ENCODE results near the gene AGBL4. TPM values are rescaled to one million over a fixed set of nuclear protein-coding genes. Genes with fewer than 3 reads are reported as not detected.

AGBL4 gene
- total RNA-seq, 2 donors from 2014 or later: 0.40 to 5.5 TPM

DNA sequence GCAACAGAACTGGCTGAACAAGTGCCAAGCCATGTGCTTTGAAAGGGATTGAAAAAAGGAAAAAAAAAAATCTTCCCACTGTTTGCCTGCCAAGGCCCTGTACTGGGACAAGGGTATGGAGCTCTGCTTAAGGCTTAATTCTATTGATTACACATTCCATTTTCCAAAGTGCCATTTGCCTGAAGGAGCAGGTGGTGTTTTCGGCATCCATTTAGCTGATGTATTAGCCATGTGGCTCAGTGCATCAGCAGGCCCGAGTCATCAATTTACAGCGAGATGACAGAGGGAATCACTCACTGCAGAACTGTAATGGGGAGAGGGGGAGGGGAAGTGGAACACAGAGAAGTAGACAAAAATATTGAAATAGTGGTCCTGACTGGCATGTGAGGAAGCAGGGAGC, 1102.9 kb downstream of the AGBL4 start:
- Mint-ChIP-seq H3K27me3 (ENCODE audit: insufficient read depth) (no peaks in the 10 kb centered on the region), H3K27ac (no peak overlapping the region), H3K36me3 (ENCODE audit: low read depth) (no peaks in the 10 kb centered on the region), H3K9me3 (no peaks in the 10 kb centered on the region), H3K4me3 (no peak overlapping the region), H3K4me1 (peaks cover 8% of the 10 kb centered on the region)
- Histone ChIP-seq H3K27me3 (ENCODE audit: control insufficient read depth, insufficient read depth, low read length, poor library complexity, severe bottlenecking) (no peaks in the 10 kb centered on the region), H3K4me3 (ENCODE audit: low read length) (no peak overlapping the region), H3K9ac (ENCODE audit: extremely low read depth, low read length, poor library complexity, severe bottlenecking) (no peak overlapping the region), H3K4me1 (ENCODE audit: control insufficient read depth, insufficient read depth, low read length) (no peaks in the 10 kb centered on the region), H3K9me3 (ENCODE audit: control insufficient read depth, low read length) (no peaks in the 10 kb centered on the region), H3K27ac (ENCODE audit: low read depth, low read length) (no peak overlapping the region), H3K36me3 (ENCODE audit: control insufficient read depth, insufficient read depth, low read length) (no peaks in the 10 kb centered on the region)
- TF ChIP-seq, protein P1, sequence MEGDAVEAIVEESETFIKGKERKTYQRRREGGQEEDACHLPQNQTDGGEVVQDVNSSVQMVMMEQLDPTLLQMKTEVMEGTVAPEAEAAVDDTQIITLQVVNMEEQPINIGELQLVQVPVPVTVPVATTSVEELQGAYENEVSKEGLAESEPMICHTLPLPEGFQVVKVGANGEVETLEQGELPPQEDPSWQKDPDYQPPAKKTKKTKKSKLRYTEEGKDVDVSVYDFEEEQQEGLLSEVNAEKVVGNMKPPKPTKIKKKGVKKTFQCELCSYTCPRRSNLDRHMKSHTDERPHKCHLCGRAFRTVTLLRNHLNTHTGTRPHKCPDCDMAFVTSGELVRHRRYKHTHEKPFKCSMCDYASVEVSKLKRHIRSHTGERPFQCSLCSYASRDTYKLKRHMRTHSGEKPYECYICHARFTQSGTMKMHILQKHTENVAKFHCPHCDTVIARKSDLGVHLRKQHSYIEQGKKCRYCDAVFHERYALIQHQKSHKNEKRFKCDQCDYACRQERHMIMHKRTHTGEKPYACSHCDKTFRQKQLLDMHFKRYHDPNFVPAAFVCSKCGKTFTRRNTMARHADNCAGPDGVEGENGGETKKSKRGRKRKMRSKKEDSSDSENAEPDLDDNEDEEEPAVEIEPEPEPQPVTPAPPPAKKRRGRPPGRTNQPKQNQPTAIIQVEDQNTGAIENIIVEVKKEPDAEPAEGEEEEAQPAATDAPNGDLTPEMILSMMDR (conservative IDR thresholded peaks at IDR 0.05): no peak
- DNase-seq: no peak
- 88 to 97% methylated on average over 3 of the region's 3 CpGs for WGBS, 2 experiments (ENCODE audit: insufficient coverage in 1 of 2, insufficient read length in 1 of 2)

DNA sequence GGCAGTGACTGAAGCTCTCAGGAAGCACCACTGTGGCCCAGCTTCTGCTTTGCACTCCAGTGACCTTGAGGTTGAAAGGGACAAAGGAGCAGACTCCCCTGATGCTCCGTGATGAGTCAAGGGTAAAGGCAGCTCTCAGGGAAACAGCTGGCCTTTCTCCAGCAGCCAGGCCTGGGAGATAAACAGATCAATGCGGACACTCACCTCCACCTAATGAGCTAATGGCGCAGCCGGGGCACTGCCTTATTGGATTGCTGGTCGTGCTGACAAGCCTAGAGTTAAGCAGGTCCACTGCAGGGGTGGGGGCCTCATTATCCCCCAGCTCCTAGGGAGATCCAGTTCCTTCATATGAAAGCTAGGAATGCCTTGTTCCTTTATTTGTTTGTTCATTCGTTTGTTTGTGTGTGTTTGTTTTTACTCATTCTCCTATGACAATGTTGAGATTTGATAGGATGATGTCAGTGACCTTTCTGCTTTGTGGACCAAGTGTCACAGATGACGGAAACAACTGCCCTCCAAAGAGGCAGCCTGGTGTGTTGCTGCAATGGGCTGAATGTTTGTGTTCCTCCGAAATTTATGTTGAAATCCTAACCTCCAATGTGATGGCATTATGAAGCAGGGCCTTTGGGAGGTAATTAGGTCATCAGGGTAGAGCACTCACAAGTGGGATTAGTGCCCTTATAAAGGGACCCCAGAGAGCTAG, 1105.7 kb downstream of the AGBL4 start:
- Mint-ChIP-seq H3K9me3 (no peaks in the 10 kb centered on the region), H3K27ac (no peak overlapping the region), H3K4me1 (peaks cover 9% of the 10 kb centered on the region), H3K27me3 (ENCODE audit: insufficient read depth) (no peaks in the 10 kb centered on the region), H3K4me3 (no peak overlapping the region), H3K36me3 (ENCODE audit: low read depth) (no peaks in the 10 kb centered on the region)
- Histone ChIP-seq H3K4me3 (ENCODE audit: low read length) (no peak overlapping the region), H3K36me3 (ENCODE audit: control insufficient read depth, insufficient read depth, low read length) (no peaks in the 10 kb centered on the region), H3K27me3 (ENCODE audit: control insufficient read depth, insufficient read depth, low read length, poor library complexity, severe bottlenecking) (no peaks in the 10 kb centered on the region), H3K9me3 (ENCODE audit: control insufficient read depth, low read length) (no peaks in the 10 kb centered on the region), H3K27ac (ENCODE audit: low read depth, low read length) (no peak overlapping the region), H3K4me1 (ENCODE audit: control insufficient read depth, insufficient read depth, low read length) (no peaks in the 10 kb centered on the region), H3K9ac (ENCODE audit: extremely low read depth, low read length, poor library complexity, severe bottlenecking) (no peak overlapping the region)
- TF ChIP-seq, protein P1 (conservative IDR thresholded peaks at IDR 0.05): no peak
- peak; percentile 53 for DNase-seq
- WGBS, 2 experiments (ENCODE audit: insufficient coverage in 1 of 2, insufficient read length in 1 of 2): 85 to 92% methylated on average over 7 to 8 of the region's 8 CpGs

DNA sequence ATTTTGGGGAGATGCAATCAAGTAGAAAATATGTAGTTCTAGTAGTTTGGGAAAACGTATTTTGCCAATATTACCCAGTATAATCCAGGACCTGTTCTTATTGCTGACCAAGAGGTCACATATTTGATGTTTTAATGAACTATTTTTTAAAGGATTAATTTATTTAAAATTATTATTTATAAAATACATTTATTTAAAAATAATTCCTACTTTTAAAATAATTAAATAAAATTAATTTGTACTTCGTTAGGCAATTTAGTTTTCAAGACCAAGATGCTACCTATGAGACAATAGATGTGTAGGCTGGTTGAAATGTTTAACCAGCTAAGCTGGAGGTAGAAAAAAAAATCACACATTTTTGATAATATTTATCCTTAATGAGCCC, 1106.7 kb downstream of the AGBL4 start:
- H3K4me3 Mint-ChIP-seq: no peak overlapping the region
- WGBS, 2 experiments (ENCODE audit: insufficient coverage in 1 of 2, insufficient read length in 1 of 2): 93% methylated on average over 2 of the region's 2 CpGs; no CpG with 5 or more reads in 1 of the 2 experiments
- Histone ChIP-seq H3K9me3 (ENCODE audit: control insufficient read depth, low read length) (no peaks in the 10 kb centered on the region), H3K4me3 (ENCODE audit: low read length) (no peak overlapping the region), H3K9ac (ENCODE audit: extremely low read depth, low read length, poor library complexity, severe bottlenecking) (no peak overlapping the region), H3K27me3 (ENCODE audit: control insufficient read depth, insufficient read depth, low read length, poor library complexity, severe bottlenecking) (no peaks in the 10 kb centered on the region), H3K27ac (ENCODE audit: low read depth, low read length) (no peak overlapping the region), H3K36me3 (ENCODE audit: control insufficient read depth, insufficient read depth, low read length) (no peaks in the 10 kb centered on the region), H3K4me1 (ENCODE audit: control insufficient read depth, insufficient read depth, low read length) (no peaks in the 10 kb centered on the region)
- H3K27ac Mint-ChIP-seq: no peak overlapping the region
- H3K27me3 Mint-ChIP-seq (ENCODE audit: insufficient read depth): no peaks in the 10 kb centered on the region
- TF ChIP-seq, protein P1 (conservative IDR thresholded peaks at IDR 0.05): no peak
- H3K36me3 Mint-ChIP-seq (ENCODE audit: low read depth): no peaks in the 10 kb centered on the region
- no peak for DNase-seq
- H3K4me1 Mint-ChIP-seq: peaks cover 9% of the 10 kb centered on the region
- no peaks in the 10 kb centered on the region for H3K9me3 Mint-ChIP-seq
